AG10803 (cell line): ENCODE data around the gene ZDHHC6.
"Not testable (repeated sequence)": the region's sequence is repeated elsewhere in the genome, so short reads cannot be mapped to it uniquely, and the experiment has no call there.

Experiments used
- DNase-seq: peaks from one replicate; pipeline ENCODE4 v3.0.0; 2010; ENCODE audit warnings: low read depth
- H3K4me3 ChIP-seq: 2 replicates; pipeline ENCODE4 v1.5.1; 2011; ENCODE audit warnings: mild to moderate bottlenecking, low read length, control low read depth
- TF ChIP-seq, protein P1 (sequence below): conservative IDR thresholded peaks from 2 replicates; pipeline ENCODE4 v1.5.1; 2011; ENCODE audit warnings: mild to moderate bottlenecking, low read length, control low read depth, inconsistent platforms

ZDHHC6 gene

GRCh38 chr10:112481602-112482001, 34.9 kb upstream of the ZDHHC6 start:
- DNase-seq: no peak
- no peak overlapping the region for H3K4me3 ChIP-seq
- TF ChIP-seq, protein P1, sequence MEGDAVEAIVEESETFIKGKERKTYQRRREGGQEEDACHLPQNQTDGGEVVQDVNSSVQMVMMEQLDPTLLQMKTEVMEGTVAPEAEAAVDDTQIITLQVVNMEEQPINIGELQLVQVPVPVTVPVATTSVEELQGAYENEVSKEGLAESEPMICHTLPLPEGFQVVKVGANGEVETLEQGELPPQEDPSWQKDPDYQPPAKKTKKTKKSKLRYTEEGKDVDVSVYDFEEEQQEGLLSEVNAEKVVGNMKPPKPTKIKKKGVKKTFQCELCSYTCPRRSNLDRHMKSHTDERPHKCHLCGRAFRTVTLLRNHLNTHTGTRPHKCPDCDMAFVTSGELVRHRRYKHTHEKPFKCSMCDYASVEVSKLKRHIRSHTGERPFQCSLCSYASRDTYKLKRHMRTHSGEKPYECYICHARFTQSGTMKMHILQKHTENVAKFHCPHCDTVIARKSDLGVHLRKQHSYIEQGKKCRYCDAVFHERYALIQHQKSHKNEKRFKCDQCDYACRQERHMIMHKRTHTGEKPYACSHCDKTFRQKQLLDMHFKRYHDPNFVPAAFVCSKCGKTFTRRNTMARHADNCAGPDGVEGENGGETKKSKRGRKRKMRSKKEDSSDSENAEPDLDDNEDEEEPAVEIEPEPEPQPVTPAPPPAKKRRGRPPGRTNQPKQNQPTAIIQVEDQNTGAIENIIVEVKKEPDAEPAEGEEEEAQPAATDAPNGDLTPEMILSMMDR: no peak

DNA sequence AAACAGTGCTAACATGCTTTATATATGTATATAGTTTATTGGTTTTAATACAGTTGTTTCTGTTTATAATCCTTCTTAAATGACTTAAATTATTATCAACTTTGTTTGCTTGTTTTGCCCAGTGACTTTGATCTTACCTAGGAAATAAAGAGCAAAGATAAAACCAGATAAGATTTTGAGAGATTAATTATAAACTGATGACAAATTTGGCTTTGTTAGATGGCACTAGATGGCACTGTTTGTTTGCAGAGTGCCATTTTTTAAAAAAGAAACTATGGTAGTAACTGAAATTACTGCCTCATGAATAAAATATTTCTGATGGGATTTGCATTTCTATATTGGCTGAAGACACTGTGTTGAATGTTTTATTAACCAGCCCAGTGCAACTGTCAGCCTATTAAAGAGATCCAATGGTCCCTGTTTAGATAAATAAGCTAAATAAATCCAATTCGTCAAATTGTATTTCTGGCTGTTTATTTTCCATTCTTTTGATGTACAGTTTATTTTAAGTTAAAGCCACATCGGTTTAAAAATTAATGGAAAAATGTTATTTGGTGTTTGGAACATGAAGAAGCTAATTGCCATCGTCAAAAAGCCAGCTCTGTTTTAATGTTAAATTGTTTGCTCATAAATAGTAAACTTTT, 29.0 kb upstream of the ZDHHC6 start:
- DNase-seq: peak; percentile 39
- TF ChIP-seq, protein P1: peak; percentile 61
- H3K4me3 ChIP-seq: no peak overlapping the region

GRCh38 chr10:112471878-112472487, 25.3 kb upstream of the ZDHHC6 start:
- peak; percentile 68 for DNase-seq
- TF ChIP-seq, protein P1: peak; percentile 80

DNA sequence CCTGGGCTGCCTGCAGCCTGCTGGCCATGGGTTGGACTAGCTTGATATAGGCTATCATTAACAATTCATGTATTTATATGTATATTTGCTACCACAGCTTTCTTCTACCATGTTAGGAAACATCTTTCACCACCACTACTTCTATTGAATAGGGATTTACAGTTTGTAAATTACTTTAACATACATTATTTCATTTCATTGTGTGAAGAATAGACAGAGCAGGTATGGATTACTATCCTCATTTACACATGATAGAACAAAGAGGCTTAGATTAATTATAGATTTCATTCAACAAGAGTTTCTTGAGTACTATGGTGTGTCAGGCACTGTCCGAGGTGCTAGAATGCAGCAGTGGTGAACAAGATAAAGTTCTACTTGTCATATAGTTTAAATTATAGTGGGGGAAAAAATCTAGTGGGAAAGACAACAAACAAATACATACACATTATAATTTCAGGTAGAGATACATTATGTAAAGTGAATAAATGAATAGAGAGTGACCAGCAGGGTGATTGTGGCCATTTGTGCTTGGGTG, 20.9 kb upstream of the ZDHHC6 start:
- TF ChIP-seq, protein P1: no peak
- no peak for DNase-seq

More at GRCh38 chr10:112471878-112472487, 25.3 kb upstream of the ZDHHC6 start:
- no peak overlapping the region for H3K4me3 ChIP-seq

GRCh38 chr10:112466802-112467201, 20.1 kb upstream of the ZDHHC6 start:
- no peak for DNase-seq

More for the DNA sequence above, 20.9 kb upstream of the ZDHHC6 start:
- H3K4me3 ChIP-seq: no peak overlapping the region

DNA sequence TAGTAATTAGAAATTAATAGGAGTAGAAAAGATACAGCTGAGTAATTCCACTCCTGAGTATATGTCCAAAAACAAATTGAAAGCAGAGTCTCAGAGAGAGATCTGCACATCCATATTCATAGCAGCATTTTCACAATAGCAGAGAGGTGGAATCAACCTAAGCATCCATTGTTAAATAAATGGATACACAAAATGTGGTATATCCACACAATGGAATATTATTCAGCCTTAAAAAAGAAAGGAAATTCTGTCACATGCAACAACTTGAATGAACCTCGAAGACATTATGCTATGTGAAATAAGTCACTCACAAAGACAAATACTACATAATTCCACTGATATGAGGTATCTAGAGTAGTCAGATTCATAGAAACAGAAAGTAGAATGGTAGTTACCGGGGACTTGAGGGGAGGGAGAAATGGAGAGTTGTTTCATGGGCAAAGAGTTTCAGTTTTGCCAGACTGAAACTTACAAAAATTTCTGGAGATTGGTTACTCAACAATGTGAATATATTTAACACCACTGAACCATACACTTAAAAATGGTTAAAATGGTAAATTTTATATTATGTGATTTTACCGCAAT, 18.7 kb upstream of the ZDHHC6 start:
- H3K4me3 ChIP-seq: no peak overlapping the region
- TF ChIP-seq, protein P1: no peak
- no peak for DNase-seq

More at GRCh38 chr10:112466802-112467201, 20.1 kb upstream of the ZDHHC6 start:
- TF ChIP-seq, protein P1: no peak
- no peak overlapping the region for H3K4me3 ChIP-seq

- DNase-seq, H3K4me3 ChIP-seq: not testable (repeated sequence)
Observed at GRCh38 chr10:112464074-112464473, 17.4 kb upstream of the ZDHHC6 start.
